SK-N-DZ (cell line): ENCODE results near the gene PHF21B.
"Not testable (repeated sequence)": the region's sequence is repeated elsewhere in the genome, so short reads cannot be mapped to it uniquely, and the experiment has no call there.

Experiments
- DNase-seq: peaks from one replicate; pipeline ENCODE4 v3.0.0-alpha.2; 2015; ENCODE audit warnings: low spot score

The PHF21B gene

GRCh38 chr22:44918925-44919392 lies 90.8 kb downstream of the PHF21B start:
- DNase-seq = no peak

- no peak for DNase-seq
Observed at GRCh38 chr22:44918166-44918924, 91.5 kb downstream of the PHF21B start.

- DNase-seq = no peak
Observed at GRCh38 chr22:44917372-44918165, 92.2 kb downstream of the PHF21B start.

- no peak for DNase-seq
Observed at GRCh38 chr22:44916281-44917231, 93.2 kb downstream of the PHF21B start.

- no peak for DNase-seq
Observed at GRCh38 chr22:44915441-44915840, 94.4 kb downstream of the PHF21B start.

GRCh38 chr22:44914026-44914721 lies 95.6 kb downstream of the PHF21B start:
- no peak for DNase-seq

GRCh38 chr22:44913198-44913983 lies 96.4 kb downstream of the PHF21B start:
- no peak for DNase-seq

GRCh38 chr22:44909241-44909640 lies 100.6 kb downstream of the PHF21B start:
- DNase-seq = no peak

- DNase-seq = no peak
Observed at GRCh38 chr22:44907765-44908737, 101.8 kb downstream of the PHF21B start.

- DNase-seq = no peak
Observed at GRCh38 chr22:44906999-44907644, 102.7 kb downstream of the PHF21B start.

- DNase-seq = no peak
Observed at GRCh38 chr22:44906248-44906936, 103.4 kb downstream of the PHF21B start.

- not testable (repeated sequence) for DNase-seq
Observed at GRCh38 chr22:44904492-44905152, 105.2 kb downstream of the PHF21B start.

- not testable (repeated sequence) for DNase-seq
Observed at GRCh38 chr22:44903164-44903563, 106.6 kb downstream of the PHF21B start.

- DNase-seq = no peak
Observed at GRCh38 chr22:44901301-44901700, 108.5 kb downstream of the PHF21B start.

GRCh38 chr22:44898236-44898635 lies 111.6 kb downstream of the PHF21B start:
- DNase-seq = no peak

- DNase-seq = no peak
Observed at GRCh38 chr22:44895296-44896055, 114.3 kb downstream of the PHF21B start.
